Retinal pigment epithelial cell (primary cell): ENCODE results near the gene SLC35F3.

Experiments
- DNase-seq: peaks from one replicate; pipeline ENCODE4 v3.0.0-alpha.2; 2010; ENCODE audit warnings: low read depth
- H3K4me3 ChIP-seq: 2 replicates; pipeline ENCODE4 v1.5.1; 2011; ENCODE audit warnings: mild to moderate bottlenecking, low read length, control low read depth, moderate library complexity
- CTCF ChIP-seq: conservative IDR thresholded peaks from 2 replicates; pipeline ENCODE4 v1.5.1; 2011; ENCODE audit warnings: low read depth, low read length, control low read depth, inconsistent platforms

Gene SLC35F3

DNA sequence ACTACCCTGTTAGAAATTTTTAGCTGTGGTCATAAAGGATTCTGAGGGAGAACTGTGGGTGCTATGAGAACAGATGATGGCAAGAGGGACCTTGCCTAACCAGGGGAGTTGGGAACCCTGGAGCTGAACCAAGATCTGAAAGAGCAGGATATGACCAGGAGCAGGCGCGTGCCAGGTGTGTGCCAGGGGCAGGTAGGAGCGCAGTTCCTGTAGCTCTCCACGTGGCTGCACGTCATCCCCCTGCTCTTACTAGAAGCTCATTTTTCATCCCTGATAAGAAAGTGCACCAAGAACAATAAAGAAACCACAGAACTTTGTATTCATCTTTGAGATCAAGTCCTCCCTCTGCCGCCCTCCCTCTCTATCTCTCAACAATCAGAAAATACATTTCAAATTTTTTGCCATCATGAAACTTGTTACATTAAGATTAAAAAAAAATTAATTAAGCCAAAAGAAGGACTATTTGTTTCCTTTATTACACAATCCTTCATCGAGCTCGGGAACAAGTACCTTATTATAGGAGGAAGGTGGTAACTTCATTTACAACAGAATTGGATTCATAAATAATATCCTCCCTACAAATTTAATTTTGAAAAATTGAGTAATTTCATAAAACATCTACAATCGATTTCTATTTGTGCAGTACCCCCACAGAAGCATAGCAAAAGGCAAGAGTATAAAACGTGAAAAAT is 78.5 kb downstream of the SLC35F3 start:
- no peak for DNase-seq
- no peak overlapping the region for H3K4me3 ChIP-seq
- no peak for TF ChIP-seq CTCF

DNA sequence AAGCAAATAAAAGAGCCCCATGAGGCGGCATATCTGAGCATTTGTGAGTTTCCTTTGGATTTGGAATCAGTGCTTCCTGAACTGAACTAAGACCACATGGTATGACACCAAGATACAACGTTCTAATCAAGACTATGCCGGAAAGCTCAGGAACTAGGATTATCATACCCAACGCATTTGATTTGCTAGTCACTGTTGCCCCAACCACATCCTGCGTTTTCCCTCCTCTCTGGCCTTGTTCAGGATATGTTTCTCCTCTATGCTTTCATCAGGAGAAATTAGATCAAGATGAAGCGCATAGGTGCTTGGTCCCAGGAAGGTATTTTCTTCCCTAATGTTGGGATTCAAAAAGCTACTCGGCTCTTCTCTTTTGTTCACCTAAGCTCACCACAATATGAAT is 79.3 kb downstream of the SLC35F3 start:
- TF ChIP-seq CTCF, result no peak
- H3K4me3 ChIP-seq, result no peak overlapping the region
- DNase-seq, result no peak

DNA sequence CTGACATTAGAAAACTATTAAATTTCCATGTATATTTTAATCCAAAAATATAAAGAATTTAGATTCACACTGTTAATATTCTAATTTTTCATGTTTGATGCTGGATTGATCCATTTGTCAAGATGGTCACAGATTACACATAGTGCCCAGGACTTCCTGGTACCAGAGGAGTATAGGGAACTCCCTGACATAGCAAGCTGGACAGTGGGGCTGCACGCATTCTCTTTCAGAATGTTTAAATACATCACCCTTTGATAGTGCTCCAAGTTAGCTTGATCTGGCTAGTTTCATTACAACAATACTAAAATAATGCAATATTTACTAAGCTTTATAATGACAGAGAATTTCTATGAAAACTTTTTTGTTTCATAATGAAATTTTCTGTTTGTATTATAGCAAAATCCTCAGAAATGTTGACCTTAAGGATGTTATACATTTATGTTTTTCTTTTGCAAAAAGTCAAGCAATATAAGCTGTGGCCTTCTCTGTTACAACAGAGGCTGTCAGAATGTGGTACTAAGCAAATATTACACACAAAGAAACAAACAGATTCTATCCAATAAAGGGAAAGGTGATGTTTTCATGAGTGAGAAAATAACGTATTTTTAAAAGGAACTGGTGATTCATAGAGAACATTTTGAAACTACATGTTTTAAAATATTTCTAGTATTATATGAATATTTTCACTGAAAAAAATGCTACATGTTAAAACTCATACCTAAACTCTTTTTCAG is 84.7 kb downstream of the SLC35F3 start:
- no peak for TF ChIP-seq CTCF
- no peak overlapping the region for H3K4me3 ChIP-seq
- no peak for DNase-seq

DNA sequence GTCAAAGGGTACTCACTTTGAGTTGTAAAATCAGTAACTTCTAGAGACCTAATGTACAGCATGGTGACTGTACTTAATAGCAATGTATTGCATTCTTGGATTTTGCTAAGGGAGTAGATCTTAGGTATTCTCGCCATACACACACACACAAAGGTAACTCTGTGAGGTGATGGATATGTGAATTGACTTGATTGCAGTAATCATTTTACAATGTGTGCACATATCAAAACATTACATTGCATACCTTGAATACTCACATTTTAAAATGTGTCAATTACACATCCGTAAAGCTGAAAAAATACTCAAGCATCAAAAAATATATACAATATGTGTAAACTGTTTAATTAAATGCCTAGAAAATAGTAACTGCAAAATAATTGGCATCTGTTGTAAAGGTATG is 86.0 kb downstream of the SLC35F3 start:
- no peak for DNase-seq
- TF ChIP-seq CTCF, result no peak
- H3K4me3 ChIP-seq, result no peak overlapping the region

- no peak overlapping the region for H3K4me3 ChIP-seq
- TF ChIP-seq CTCF, result no peak
- DNase-seq, result peak; percentile 21
Measured at GRCh38 chr1:233993651-233994050, 89.2 kb downstream of the SLC35F3 start.

DNA sequence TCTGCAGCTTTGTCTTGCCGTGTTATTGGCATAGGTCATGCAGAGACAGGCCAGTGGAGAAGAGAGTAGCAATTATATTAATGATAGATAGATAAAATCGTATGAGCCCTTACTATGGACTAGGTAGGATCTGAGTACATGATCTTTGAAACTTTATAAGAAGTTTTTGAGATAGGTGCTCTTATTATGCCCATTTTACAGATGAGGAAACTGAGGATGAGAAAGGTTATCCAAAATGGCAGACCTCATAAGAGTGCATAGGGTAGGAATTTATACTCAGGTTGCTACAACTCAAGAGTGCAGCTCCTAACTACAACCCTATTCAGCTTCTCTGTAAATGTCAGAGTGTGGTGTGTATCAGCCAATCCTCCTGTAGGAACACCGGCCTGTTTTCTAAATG is 89.6 kb downstream of the SLC35F3 start:
- no peak overlapping the region for H3K4me3 ChIP-seq
- TF ChIP-seq CTCF, result no peak

GRCh38 chr1:233998456-233998855 is 94.0 kb downstream of the SLC35F3 start:
- TF ChIP-seq CTCF, result no peak
- DNase-seq, result no peak
- no peak overlapping the region for H3K4me3 ChIP-seq

More for the DNA sequence above, 89.6 kb downstream of the SLC35F3 start:
- DNase-seq, result no peak
